Activated CD4-positive, alpha-beta T cell treated with anti-CD3 and anti-CD28 coated beads for 24 hours (primary cell): Measurements from ENCODE around the gene NAV1.
"Not testable (repeated sequence)": the region's sequence is repeated elsewhere in the genome, so short reads cannot be mapped to it uniquely, and the experiment has no call there.

Experiments used
- DNase-seq, 2 donors: peaks; one replicate each; pipeline ENCODE4 v3.0.0-alpha.2; 2020; ENCODE audit warnings: low read depth in 2 of 2

Gene NAV1

GRCh38 chr1:201504799-201505502 lies 34.0 kb upstream of the NAV1 start:
- DNase-seq = no peak

- no peak for DNase-seq
Measured at GRCh38 chr1:201505503-201505890, 33.4 kb upstream of the NAV1 start.

- no peak for DNase-seq
Measured at GRCh38 chr1:201506092-201506491, 32.8 kb upstream of the NAV1 start.

GRCh38 chr1:201506557-201507359 lies 32.2 kb upstream of the NAV1 start, which contains the start of gene CSRP1:
CSRP1 (minus strand) TSS chr1:201507123; CDS start chr1:201496303, 10,820 bp downstream.
- DNase-seq = peak; percentile 71 to 72

GRCh38 chr1:201507360-201507675 lies 31.6 kb upstream of the NAV1 start:
- no peak for DNase-seq

- DNase-seq = no peak
Measured at GRCh38 chr1:201508809-201509208, 30.1 kb upstream of the NAV1 start.

GRCh38 chr1:201509601-201510374 lies 29.1 kb upstream of the NAV1 start:
- DNase-seq = no peak

GRCh38 chr1:201510734-201511133 lies 28.2 kb upstream of the NAV1 start:
- DNase-seq = no peak

GRCh38 chr1:201511396-201511940 lies 27.5 kb upstream of the NAV1 start:
- DNase-seq = no peak

GRCh38 chr1:201511941-201512539 lies 26.9 kb upstream of the NAV1 start:
- DNase-seq = no peak

GRCh38 chr1:201513498-201514243 lies 25.3 kb upstream of the NAV1 start:
- no peak for DNase-seq

GRCh38 chr1:201514466-201514865 lies 24.5 kb upstream of the NAV1 start:
- DNase-seq = no peak

GRCh38 chr1:201515062-201515750 lies 23.7 kb upstream of the NAV1 start:
- DNase-seq = no peak

- DNase-seq = no peak
Measured at GRCh38 chr1:201515895-201516294, 23.0 kb upstream of the NAV1 start.

- DNase-seq = no peak
Measured at GRCh38 chr1:201516511-201517127, 22.3 kb upstream of the NAV1 start.

GRCh38 chr1:201517631-201518030 lies 21.3 kb upstream of the NAV1 start:
- DNase-seq = no peak

- no peak for DNase-seq
Measured at GRCh38 chr1:201518071-201518470, 20.9 kb upstream of the NAV1 start.

- DNase-seq = not testable (repeated sequence)
Measured at GRCh38 chr1:201520046-201520575, 18.8 kb upstream of the NAV1 start.

GRCh38 chr1:201525193-201525778 lies 13.6 kb upstream of the NAV1 start:
- no peak for DNase-seq
